Measurements from ENCODE around the gene ADGRF4.

DNA sequence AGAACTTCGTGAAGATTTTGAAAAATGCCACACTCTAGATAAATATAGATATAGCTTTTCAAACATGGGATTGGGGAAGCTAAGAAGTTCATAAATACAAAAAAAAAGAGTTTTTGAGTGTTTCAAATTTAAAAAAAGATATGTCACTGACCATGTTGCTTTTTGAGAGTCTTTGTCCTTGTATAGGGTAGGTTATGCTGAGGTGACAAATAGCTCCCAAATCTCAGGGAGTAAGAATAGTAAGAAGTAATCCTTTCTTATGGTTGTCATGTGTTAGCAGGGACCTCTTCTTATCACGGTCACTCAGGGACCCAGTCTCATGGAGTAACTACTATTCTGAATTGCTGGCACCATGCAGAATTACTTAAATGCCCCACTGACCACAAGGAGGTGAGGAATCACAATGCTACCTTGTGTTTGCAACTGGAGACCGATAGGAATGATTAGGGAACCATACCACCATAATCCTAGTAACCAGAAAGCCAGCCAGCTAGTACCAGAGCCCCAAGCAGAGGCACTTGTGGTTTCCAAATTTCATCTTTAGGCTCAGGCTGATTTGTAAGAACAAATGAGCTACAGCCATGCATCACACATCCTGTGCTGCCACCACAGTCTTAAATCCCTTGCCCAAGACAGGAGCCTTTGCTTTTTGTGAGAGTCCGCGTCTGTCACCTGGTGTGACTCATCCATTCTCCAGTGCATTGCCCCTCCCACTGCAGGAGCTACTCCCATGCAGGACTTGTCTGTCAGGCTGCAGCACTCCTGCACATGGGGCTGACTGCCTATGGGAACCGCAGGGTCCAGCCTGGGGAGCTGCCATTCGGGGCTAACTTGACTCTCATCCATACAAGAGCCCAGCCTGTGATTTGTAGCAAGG, 42.4 kb upstream of the ADGRF4 start:
- TF ChIP-seq, protein P1, sequence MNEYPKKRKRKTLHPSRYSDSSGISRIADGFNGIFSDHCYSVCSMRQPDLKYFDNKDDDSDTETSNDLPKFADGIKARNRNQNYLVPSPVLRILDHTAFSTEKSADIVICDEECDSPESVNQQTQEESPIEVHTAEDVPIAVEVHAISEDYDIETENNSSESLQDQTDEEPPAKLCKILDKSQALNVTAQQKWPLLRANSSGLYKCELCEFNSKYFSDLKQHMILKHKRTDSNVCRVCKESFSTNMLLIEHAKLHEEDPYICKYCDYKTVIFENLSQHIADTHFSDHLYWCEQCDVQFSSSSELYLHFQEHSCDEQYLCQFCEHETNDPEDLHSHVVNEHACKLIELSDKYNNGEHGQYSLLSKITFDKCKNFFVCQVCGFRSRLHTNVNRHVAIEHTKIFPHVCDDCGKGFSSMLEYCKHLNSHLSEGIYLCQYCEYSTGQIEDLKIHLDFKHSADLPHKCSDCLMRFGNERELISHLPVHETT (CRISPR knock-in tag; conservative IDR thresholded peaks at IDR 0.05 in 1 of 2, IDR thresholded peaks at IDR 0.05 in 1 of 2) = no peak
- no peak for TF ChIP-seq CREB1 (IDR thresholded peaks at IDR 0.05)
- TF ChIP-seq CREB1 (CRISPR knock-in tag; IDR thresholded peaks at IDR 0.05) = peak; percentile 24; the same call in 1 of the 2 replicates
- TF ChIP-seq ZBED1 (IDR thresholded peaks at IDR 0.05) = no peak
- TF ChIP-seq, protein P2, sequence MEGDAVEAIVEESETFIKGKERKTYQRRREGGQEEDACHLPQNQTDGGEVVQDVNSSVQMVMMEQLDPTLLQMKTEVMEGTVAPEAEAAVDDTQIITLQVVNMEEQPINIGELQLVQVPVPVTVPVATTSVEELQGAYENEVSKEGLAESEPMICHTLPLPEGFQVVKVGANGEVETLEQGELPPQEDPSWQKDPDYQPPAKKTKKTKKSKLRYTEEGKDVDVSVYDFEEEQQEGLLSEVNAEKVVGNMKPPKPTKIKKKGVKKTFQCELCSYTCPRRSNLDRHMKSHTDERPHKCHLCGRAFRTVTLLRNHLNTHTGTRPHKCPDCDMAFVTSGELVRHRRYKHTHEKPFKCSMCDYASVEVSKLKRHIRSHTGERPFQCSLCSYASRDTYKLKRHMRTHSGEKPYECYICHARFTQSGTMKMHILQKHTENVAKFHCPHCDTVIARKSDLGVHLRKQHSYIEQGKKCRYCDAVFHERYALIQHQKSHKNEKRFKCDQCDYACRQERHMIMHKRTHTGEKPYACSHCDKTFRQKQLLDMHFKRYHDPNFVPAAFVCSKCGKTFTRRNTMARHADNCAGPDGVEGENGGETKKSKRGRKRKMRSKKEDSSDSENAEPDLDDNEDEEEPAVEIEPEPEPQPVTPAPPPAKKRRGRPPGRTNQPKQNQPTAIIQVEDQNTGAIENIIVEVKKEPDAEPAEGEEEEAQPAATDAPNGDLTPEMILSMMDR (IDR thresholded peaks at IDR 0.05 in 2 of 3, conservative IDR thresholded peaks at IDR 0.05 in 1 of 3; ENCODE audit: insufficient read depth in 2 of 3, low read depth in 1 of 3, low read length in 3 of 3) = no peak
- TF ChIP-seq RNF2 (IDR thresholded peaks at IDR 0.05) = no peak
- no peak for TF ChIP-seq CHD4 (IDR thresholded peaks at IDR 0.05; ENCODE audit: insufficient read depth, insufficient replicate concordance, low read depth, low read length, poor library complexity, severe bottlenecking)
- no peak for TF ChIP-seq EP300 (IDR thresholded peaks at IDR 0.05; ENCODE audit: low read length)
- TF ChIP-seq, protein P3, sequence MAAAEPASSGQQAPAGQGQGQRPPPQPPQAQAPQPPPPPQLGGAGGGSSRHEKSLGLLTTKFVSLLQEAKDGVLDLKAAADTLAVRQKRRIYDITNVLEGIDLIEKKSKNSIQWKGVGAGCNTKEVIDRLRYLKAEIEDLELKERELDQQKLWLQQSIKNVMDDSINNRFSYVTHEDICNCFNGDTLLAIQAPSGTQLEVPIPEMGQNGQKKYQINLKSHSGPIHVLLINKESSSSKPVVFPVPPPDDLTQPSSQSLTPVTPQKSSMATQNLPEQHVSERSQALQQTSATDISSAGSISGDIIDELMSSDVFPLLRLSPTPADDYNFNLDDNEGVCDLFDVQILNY (CRISPR knock-in tag; IDR thresholded peaks at IDR 0.05) = no peak

Data from K562 (cell line).